HL-60 (cell line): ENCODE measurements around the gene RBM12.

Experiments
- GABPA ChIP-seq: IDR thresholded peaks from 2 replicates; pipeline ENCODE4 v1.6.1; 2012; ENCODE audit warnings: low read depth
- POLR2AphosphoS5 ChIP-seq: IDR thresholded peaks from 2 replicates; pipeline ENCODE4 v1.6.1; 2012; ENCODE audit warnings: low read depth
- SPI1 ChIP-seq: IDR thresholded peaks from 2 replicates; pipeline ENCODE4 v1.6.1; 2012; ENCODE audit warnings: low read depth, mild to moderate bottlenecking, borderline replicate concordance
- TF ChIP-seq, protein P1 (sequence below): IDR thresholded peaks from one replicate; pipeline ENCODE4 v1.5.1; 2011; ENCODE audit warnings: low read length, control low read depth, inconsistent platforms; ENCODE audit not compliant: insufficient read depth
- TF ChIP-seq, protein P2 (sequence below): IDR thresholded peaks from 2 replicates; pipeline ENCODE4 v1.6.1; 2012; ENCODE audit warnings: low read depth; ENCODE audit not compliant: insufficient replicate concordance

DNA sequence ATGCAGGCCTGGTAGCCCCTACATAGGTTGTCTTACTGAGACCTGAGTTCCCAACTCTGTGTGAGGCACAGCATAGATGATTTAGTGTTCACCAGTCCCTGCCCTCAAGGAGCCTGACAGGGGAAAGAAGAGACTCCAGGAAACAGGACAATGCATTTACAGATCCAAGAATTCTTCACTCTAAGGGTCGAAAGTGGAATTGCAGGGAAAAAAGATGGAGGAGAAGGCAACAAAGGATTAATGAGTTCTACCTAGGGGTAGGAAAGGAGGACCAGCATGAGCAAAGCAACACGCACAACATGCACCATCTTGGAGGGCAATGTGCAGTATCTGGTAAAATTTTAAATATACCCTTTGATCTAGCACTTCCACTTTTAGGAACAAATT, 43.1 kb downstream of the RBM12 start:
- TF ChIP-seq, protein P1, sequence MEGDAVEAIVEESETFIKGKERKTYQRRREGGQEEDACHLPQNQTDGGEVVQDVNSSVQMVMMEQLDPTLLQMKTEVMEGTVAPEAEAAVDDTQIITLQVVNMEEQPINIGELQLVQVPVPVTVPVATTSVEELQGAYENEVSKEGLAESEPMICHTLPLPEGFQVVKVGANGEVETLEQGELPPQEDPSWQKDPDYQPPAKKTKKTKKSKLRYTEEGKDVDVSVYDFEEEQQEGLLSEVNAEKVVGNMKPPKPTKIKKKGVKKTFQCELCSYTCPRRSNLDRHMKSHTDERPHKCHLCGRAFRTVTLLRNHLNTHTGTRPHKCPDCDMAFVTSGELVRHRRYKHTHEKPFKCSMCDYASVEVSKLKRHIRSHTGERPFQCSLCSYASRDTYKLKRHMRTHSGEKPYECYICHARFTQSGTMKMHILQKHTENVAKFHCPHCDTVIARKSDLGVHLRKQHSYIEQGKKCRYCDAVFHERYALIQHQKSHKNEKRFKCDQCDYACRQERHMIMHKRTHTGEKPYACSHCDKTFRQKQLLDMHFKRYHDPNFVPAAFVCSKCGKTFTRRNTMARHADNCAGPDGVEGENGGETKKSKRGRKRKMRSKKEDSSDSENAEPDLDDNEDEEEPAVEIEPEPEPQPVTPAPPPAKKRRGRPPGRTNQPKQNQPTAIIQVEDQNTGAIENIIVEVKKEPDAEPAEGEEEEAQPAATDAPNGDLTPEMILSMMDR, result no peak
- no peak for TF ChIP-seq POLR2AphosphoS5
- no peak for TF ChIP-seq GABPA
- TF ChIP-seq, protein P2, sequence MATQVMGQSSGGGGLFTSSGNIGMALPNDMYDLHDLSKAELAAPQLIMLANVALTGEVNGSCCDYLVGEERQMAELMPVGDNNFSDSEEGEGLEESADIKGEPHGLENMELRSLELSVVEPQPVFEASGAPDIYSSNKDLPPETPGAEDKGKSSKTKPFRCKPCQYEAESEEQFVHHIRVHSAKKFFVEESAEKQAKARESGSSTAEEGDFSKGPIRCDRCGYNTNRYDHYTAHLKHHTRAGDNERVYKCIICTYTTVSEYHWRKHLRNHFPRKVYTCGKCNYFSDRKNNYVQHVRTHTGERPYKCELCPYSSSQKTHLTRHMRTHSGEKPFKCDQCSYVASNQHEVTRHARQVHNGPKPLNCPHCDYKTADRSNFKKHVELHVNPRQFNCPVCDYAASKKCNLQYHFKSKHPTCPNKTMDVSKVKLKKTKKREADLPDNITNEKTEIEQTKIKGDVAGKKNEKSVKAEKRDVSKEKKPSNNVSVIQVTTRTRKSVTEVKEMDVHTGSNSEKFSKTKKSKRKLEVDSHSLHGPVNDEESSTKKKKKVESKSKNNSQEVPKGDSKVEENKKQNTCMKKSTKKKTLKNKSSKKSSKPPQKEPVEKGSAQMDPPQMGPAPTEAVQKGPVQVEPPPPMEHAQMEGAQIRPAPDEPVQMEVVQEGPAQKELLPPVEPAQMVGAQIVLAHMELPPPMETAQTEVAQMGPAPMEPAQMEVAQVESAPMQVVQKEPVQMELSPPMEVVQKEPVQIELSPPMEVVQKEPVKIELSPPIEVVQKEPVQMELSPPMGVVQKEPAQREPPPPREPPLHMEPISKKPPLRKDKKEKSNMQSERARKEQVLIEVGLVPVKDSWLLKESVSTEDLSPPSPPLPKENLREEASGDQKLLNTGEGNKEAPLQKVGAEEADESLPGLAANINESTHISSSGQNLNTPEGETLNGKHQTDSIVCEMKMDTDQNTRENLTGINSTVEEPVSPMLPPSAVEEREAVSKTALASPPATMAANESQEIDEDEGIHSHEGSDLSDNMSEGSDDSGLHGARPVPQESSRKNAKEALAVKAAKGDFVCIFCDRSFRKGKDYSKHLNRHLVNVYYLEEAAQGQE, result no peak
- TF ChIP-seq SPI1, result no peak
